GM12878 (cell line): ENCODE measurements around the gene KIF2C. TPM values are rescaled to one million over a fixed set of nuclear protein-coding genes. Genes with fewer than 3 reads are reported as not detected.

Experiments
- ATAC-seq: fragments of 200-7000 bp; cut with Tn5 transposase; 3 replicates; pipeline ENCODE4 v1.9.1; 2020; ENCODE audit warnings: mild to moderate bottlenecking, moderate library complexity
- BruUV-seq: library from RNA; stranded (reverse); fragments of 400-500 nt; replicated peaks from 2 replicates; lab custom pipeline; 2021; lab: Mats Ljungman, UMichigan
- CTCF ChIA-PET: fragments of 300-600 bp; sonication (Branson Sonifier 250); formaldehyde crosslinking; extraction: SDS; loops from one replicate; lab custom pipeline; 2021; ENCODE audit warnings: inconsistent platforms; lab: Yijun Ruan, JAX
- POLR2A ChIA-PET: fragments of 350-600 bp; formaldehyde crosslinking; extraction: SDS; loops from one replicate; lab custom pipeline; 2021; ENCODE audit warnings: inconsistent platforms; lab: Charles Lee
- RAD21 ChIA-PET: fragments of 300-600 bp; sonication (Branson Sonifier 250); formaldehyde crosslinking; loops from one replicate; lab custom pipeline; 2023; ENCODE audit warnings: antibody characterized with exemption; ENCODE audit not compliant: unreplicated experiment; lab: Charles Lee
- SMC1A ChIA-PET: fragments of 300-600 bp; sonication (Branson Sonifier 250); formaldehyde crosslinking; loops from one replicate; lab custom pipeline; 2023; ENCODE audit not compliant: unreplicated experiment, uncharacterized antibody; lab: Charles Lee
- DNase-seq: peaks from one replicate; pipeline ENCODE4 v3.0.0-alpha.2; 2011; ENCODE audit warnings: low read depth, low spot score
- FAIRE-seq: peaks from 3 replicates; lab custom pipeline; 2011; peaks lifted over from hg19 to GRCh38; lab: Jason Lieb, UNC
- H2AFZ ChIP-seq: 2 replicates; pipeline ENCODE4 v1.6.0; 2011; ENCODE audit warnings: low read depth, low read length, control low read depth; ENCODE audit not compliant: control insufficient read depth
- H3K27ac ChIP-seq: 2 replicates; pipeline ENCODE4 v1.5.1; 2011; ENCODE audit warnings: control low read depth; ENCODE audit not compliant: control insufficient read depth, insufficient read depth
- H3K27me3 ChIP-seq, 2 experiments: replicated peaks in 1 of 2; 2 replicates each; pipeline versions ENCODE4 v1.6.0 to v1.6.1; 2011; ENCODE audit warnings: low read length in 1 of 2; ENCODE audit not compliant: control insufficient read depth in 2 of 2, insufficient read depth in 2 of 2
- H3K36me3 ChIP-seq, 2 experiments: 2 replicates each; pipeline ENCODE4 v1.5.1; 2011; ENCODE audit warnings: low read length in 1 of 2; ENCODE audit not compliant: control insufficient read depth in 2 of 2, insufficient read depth in 2 of 2
- H3K4me1 ChIP-seq: 2 replicates; pipeline ENCODE4 v1.6.1; 2011; ENCODE audit warnings: mild to moderate bottlenecking, low read length, moderate library complexity, mixed read lengths; ENCODE audit not compliant: control insufficient read depth, insufficient read depth
- H3K4me2 ChIP-seq: 2 replicates; pipeline ENCODE4 v1.6.0; 2011; ENCODE audit warnings: control low read depth; ENCODE audit not compliant: control insufficient read depth, insufficient read depth
- H3K4me3 ChIP-seq: fragments of 200-600 bp; sonication (generic); 2 replicates; pipeline ENCODE4 v1.5.1; 2016
- H3K79me2 ChIP-seq: 2 replicates; pipeline ENCODE4 v1.6.0; 2011; ENCODE audit warnings: low read length; ENCODE audit not compliant: control insufficient read depth, insufficient read depth
- H3K9ac ChIP-seq: 2 replicates; pipeline ENCODE4 v1.8.0; 2011; ENCODE audit warnings: low read length, control low read depth, mixed read lengths; ENCODE audit not compliant: control insufficient read depth, insufficient read depth
- H3K9me3 ChIP-seq: replicated peaks from 3 replicates; pipeline ENCODE4 v1.5.1; 2011; ENCODE audit warnings: mild to moderate bottlenecking, low read length; ENCODE audit not compliant: control insufficient read depth, insufficient read depth
- H4K20me1 ChIP-seq: 2 replicates; pipeline ENCODE4 v1.6.0; 2011; ENCODE audit not compliant: control insufficient read depth, insufficient read depth
- CREM ChIP-seq: IDR thresholded peaks from 2 replicates; pipeline ENCODE4 v1.6.1; 2014; ENCODE audit warnings: antibody characterized with exemption, low read depth
- EED ChIP-seq: sonication (generic); IDR thresholded peaks from 2 replicates; pipeline ENCODE4 v1.6.1; 2016; ENCODE audit warnings: antibody characterized with exemption, low read depth
- EP300 ChIP-seq, 2 experiments: fragments of 150-350 bp in 1 of 2; IDR thresholded peaks; 2 replicates each; pipeline ENCODE4 v1.6.1; 2011 to 2012; ENCODE audit warnings: low read depth in 2 of 2, low read length in 2 of 2, borderline replicate concordance in 1 of 2, improper control_type of control experiment in 1 of 2, inconsistent platforms in 1 of 2; ENCODE audit not compliant: control insufficient read depth in 1 of 2
- IKZF1 ChIP-seq: fragments of 450-650 bp; conservative IDR thresholded peaks from 2 replicates; pipeline ENCODE4 v1.6.1; 2017; ENCODE audit warnings: antibody characterized with exemption, mild to moderate bottlenecking
- IKZF2 ChIP-seq, 2 experiments: fragments of 450-650 bp; IDR thresholded peaks; 2 replicates each; pipeline ENCODE4 v1.6.1; 2017; ENCODE audit warnings: mild to moderate bottlenecking in 2 of 2, moderate library complexity in 2 of 2
- IRF4 ChIP-seq: IDR thresholded peaks from 2 replicates; pipeline ENCODE4 v1.6.1; 2011; ENCODE audit warnings: low read depth, low read length
- JUNB ChIP-seq: IDR thresholded peaks from 2 replicates; pipeline ENCODE4 v1.6.1; 2016; ENCODE audit warnings: antibody characterized with exemption, mild to moderate bottlenecking
- KAT2A ChIP-seq: conservative IDR thresholded peaks from 2 replicates; pipeline ENCODE4 v1.6.1; 2011; ENCODE audit warnings: low read depth, low read length; ENCODE audit not compliant: control insufficient read depth
- MYC ChIP-seq: IDR thresholded peaks from 2 replicates; pipeline ENCODE4 v1.6.1; 2011; ENCODE audit warnings: mild to moderate bottlenecking, low read length, moderate library complexity, inconsistent platforms; ENCODE audit not compliant: insufficient read depth, insufficient replicate concordance, insufficient read length, severe bottlenecking
- NR2C1 ChIP-seq: fragments of 450-650 bp; IDR thresholded peaks from 2 replicates; pipeline ENCODE4 v1.6.1; 2017; ENCODE audit warnings: antibody characterized with exemption, mild to moderate bottlenecking, moderate library complexity
- RUNX3 ChIP-seq: IDR thresholded peaks from 2 replicates; pipeline ENCODE4 v1.6.1; 2012; ENCODE audit warnings: low read length, inconsistent platforms
- SMAD1 ChIP-seq: fragments of 450-650 bp; IDR thresholded peaks from 2 replicates; pipeline ENCODE4 v1.6.1; 2018; ENCODE audit warnings: mild to moderate bottlenecking, low read depth; ENCODE audit not compliant: partially characterized antibody
- WGBS: methylation state at CpG from one replicate; pipeline ENCODE4 v1.1.6; 2016; ENCODE audit warnings: low lambda C conversion rate; ENCODE audit not compliant: insufficient replicate concordance, insufficient coverage; ENCODE audit errors: missing lambda C conversion rate; 5-methylcytosine and 5-hydroxymethylcytosine counted together
- in situ Hi-C: fragments of 300-500 bp; cut with MboI; formaldehyde crosslinking; loops from 9 replicates; pipeline ENCODE4 v1.14.3; 2018; ENCODE audit warnings: mixed read lengths
- intact Hi-C: fragments of 100-400 bp; cut with micrococcal nuclease; formaldehyde crosslinking; loops from one replicate; pipeline ENCODE4 v1.14.2; 2022; ENCODE audit not compliant: unreplicated experiment
- polyA plus RNA-seq, 11 experiments: library from polyadenylated mRNA; depleted of rRNA in 4 of 11; unstranded in 6 of 11; stranded (reverse) in 5 of 11; fragments of >200 nt; fragmentation: Nextera tagmentation in 4 of 11; fragmentation: Illumina TruSeq in 1 of 11; extraction: Ambion mirVana in 4 of 11; extraction: Trizol in 1 of 11; gene quantifications; 1 replicate in 1 of 11; 2 replicates in 10 of 11; pipeline versions ENCODE4 v1.2.1 to v1.2.3, GENCODE V29; 2011 to 2016; ENCODE audit warnings: inconsistent platforms in 2 of 11, missing spikeins in 2 of 11, low read depth in 1 of 11
- total RNA-seq, 4 experiments: library from RNA; depleted of rRNA in 3 of 4; stranded (reverse); fragments of >200 nt in 3 of 4; fragmentation: Illumina TruSeq in 1 of 4; extraction: Trizol in 1 of 4; gene quantifications; 2 replicates each; pipeline versions ENCODE4 v1.2.1 to v1.2.3, GENCODE V29; 2013 to 2021
- TF ChIP-seq, protein P1 (sequence below): fragments of 450-650 bp; IDR thresholded peaks from 2 replicates; pipeline ENCODE4 v1.6.1; 2018; ENCODE audit warnings: borderline replicate concordance, mild to moderate bottlenecking; ENCODE audit not compliant: partially characterized antibody
- TF ChIP-seq, protein P2 (sequence below): fragments of 450-650 bp; formaldehyde crosslinking; IDR thresholded peaks from 2 replicates; pipeline ENCODE4 v1.4.0; 2020; ENCODE audit warnings: mild to moderate bottlenecking, moderate library complexity

Gene KIF2C
- total and polyA plus RNA-seq, 10 of the 15 experiments (the other 5 are each of a cell fraction or from before 2014, with no cell fraction given) = 42.3 to 104 (median 83.8) TPM

DNA sequence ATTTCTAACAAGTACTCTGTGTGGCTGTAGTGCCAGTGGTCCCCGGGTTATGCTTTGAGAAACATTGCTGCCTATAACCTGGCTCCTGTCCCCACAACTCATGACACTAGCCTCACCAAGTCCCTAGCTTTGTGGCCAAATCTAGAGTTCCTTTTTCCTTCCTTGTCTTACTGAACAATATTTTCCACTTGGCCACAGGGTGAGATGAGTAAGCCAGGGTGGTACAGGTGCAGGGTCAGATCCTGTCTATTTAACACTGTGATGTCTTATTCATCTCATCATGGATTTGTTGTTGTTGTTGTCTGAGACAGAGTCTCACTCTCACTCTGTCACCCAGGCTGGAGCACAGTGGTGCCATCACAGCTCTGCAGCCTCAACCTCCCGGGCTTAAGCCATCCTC lies 46.5 kb upstream of the KIF2C start:
- intact Hi-C loops = no loop called here
- no peak for DNase-seq
- 66% methylated on average over 2 of the region's 2 CpGs for WGBS
- peak; percentile 43 for ATAC-seq
- no peak overlapping the region for H2AFZ ChIP-seq
- no peak overlapping the region for H3K9ac ChIP-seq
- peak overlapping the region; percentile 13; the same call in 1 of the 2 replicates for H3K4me2 ChIP-seq
- H3K36me3 ChIP-seq = no peaks in the 10 kb centered on the region
- in situ Hi-C loops = no loop called here
- ChIA-PET SMC1A (interaction anchor here (0.9 to 8.8 kb wide), 2 partner anchors 14 to 18 kb away, joined by 3 to 76 read pairs; partner anchors contain the start of genes ARMH1 and TMEM53), RAD21 (no interaction called here), CTCF (interaction anchor here (1.2 to 2.8 kb wide), 4 partner anchors 9 to 40 kb away, joined by 3 to 16 read pairs (median 6); partner anchors contain the start of gene TMEM53), POLR2A (interaction anchor here (1.1 to 1.2 kb wide), 2 partner anchors 8 to 19 kb away, joined by 4 read pairs; partner anchors contain the start of genes ARMH1 and TMEM53)
- H3K4me1 ChIP-seq = peaks cover 47% of the 10 kb centered on the region
- no peak overlapping the region for H3K4me3 ChIP-seq
- H4K20me1 ChIP-seq = no peaks in the 10 kb centered on the region
- TF ChIP-seq, protein P1, sequence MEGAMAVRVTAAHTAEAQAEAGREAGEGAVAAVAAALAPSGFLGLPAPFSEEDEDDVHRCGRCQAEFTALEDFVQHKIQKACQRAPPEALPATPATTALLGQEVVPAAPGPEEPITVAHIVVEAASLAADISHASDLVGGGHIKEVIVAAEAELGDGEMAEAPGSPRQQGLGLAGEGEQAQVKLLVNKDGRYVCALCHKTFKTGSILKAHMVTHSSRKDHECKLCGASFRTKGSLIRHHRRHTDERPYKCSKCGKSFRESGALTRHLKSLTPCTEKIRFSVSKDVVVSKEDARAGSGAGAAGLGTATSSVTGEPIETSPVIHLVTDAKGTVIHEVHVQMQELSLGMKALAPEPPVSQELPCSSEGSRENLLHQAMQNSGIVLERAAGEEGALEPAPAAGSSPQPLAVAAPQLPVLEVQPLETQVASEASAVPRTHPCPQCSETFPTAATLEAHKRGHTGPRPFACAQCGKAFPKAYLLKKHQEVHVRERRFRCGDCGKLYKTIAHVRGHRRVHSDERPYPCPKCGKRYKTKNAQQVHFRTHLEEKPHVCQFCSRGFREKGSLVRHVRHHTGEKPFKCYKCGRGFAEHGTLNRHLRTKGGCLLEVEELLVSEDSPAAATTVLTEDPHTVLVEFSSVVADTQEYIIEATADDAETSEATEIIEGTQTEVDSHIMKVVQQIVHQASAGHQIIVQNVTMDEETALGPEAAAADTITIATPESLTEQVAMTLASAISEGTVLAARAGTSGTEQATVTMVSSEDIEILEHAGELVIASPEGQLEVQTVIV = no peak
- TF ChIP-seq SMAD1 (no peak), EP300 (IDR thresholded peaks at IDR 0.05; ENCODE audit: borderline replicate concordance in 1 of 2, control insufficient read depth in 1 of 2, low read depth in 2 of 2, low read length in 2 of 2) (peak in 1 of 2 experiments; percentile 20; a peak in 1 of 4 replicates), IRF4 (no peak), NR2C1 (no peak), CREM (no peak; the same call in 1 of the 2 replicates), RUNX3 (peak; percentile 56; the same call in 1 of the 2 replicates), EED (peak; percentile 43; the same call in 1 of the 2 replicates), KAT2A (no peak), MYC (no peak), IKZF1 (0 out of 2 replicates have a peak, but pooled peaks have one; percentile 30), JUNB (0 out of 2 replicates have a peak, but pooled peaks have one; percentile 21), IKZF2 (IDR thresholded peaks at IDR 0.05) (peak in 1 of 2 experiments; percentile 24; a peak in 1 of 4 replicates)
- TF ChIP-seq, protein P2, sequence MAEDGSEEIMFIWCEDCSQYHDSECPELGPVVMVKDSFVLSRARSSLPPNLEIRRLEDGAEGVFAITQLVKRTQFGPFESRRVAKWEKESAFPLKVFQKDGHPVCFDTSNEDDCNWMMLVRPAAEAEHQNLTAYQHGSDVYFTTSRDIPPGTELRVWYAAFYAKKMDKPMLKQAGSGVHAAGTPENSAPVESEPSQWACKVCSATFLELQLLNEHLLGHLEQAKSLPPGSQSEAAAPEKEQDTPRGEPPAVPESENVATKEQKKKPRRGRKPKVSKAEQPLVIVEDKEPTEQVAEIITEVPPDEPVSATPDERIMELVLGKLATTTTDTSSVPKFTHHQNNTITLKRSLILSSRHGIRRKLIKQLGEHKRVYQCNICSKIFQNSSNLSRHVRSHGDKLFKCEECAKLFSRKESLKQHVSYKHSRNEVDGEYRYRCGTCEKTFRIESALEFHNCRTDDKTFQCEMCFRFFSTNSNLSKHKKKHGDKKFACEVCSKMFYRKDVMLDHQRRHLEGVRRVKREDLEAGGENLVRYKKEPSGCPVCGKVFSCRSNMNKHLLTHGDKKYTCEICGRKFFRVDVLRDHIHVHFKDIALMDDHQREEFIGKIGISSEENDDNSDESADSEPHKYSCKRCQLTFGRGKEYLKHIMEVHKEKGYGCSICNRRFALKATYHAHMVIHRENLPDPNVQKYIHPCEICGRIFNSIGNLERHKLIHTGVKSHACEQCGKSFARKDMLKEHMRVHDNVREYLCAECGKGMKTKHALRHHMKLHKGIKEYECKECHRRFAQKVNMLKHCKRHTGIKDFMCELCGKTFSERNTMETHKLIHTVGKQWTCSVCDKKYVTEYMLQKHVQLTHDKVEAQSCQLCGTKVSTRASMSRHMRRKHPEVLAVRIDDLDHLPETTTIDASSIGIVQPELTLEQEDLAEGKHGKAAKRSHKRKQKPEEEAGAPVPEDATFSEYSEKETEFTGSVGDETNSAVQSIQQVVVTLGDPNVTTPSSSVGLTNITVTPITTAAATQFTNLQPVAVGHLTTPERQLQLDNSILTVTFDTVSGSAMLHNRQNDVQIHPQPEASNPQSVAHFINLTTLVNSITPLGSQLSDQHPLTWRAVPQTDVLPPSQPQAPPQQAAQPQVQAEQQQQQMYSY (CRISPR knock-in tag) = no peak
- no peak for FAIRE-seq
- H3K79me2 ChIP-seq = no peaks in the 10 kb centered on the region
- H3K9me3 ChIP-seq = no peaks in the 10 kb centered on the region
- no peak overlapping the region for H3K27ac ChIP-seq
- no TSS peak for BruUV-seq
- H3K27me3 ChIP-seq = no peaks in the 10 kb centered on the region
